Amniotic epithelial cell (primary cell): ENCODE measurements around the gene UBTD2.
"Not testable (repeated sequence)": the region's sequence is repeated elsewhere in the genome, so short reads cannot be mapped to it uniquely, and the experiment has no call there.

ENCODE experiments used
- DNase-seq: peaks from one replicate; pipeline ENCODE4 v3.0.0-alpha.2; 2010; ENCODE audit warnings: low read depth

UBTD2 gene

GRCh38 chr5:172293054-172293744 lies 9.6 kb upstream of the UBTD2 start:
- DNase-seq, result peak; percentile 66

DNA sequence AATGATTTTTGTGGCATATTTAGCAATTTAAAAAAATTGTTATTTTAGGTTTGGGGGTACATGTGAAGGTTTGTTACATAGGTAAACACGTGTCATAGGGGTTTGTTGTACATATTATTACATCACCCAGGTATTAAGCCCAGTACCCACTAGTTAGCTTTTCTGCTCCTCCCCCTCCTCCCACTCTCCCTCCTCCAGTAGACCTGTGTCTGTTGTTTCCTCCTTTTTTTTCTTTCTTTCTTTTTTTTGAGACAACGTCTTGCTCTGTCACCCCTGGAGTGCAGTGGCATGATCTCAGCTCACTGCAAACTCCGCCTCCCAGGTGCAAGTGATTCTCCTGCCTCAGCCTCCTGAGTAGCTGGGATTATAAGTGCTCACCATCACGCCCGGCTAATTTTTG lies 8.3 kb upstream of the UBTD2 start:
- not testable (repeated sequence) for DNase-seq

DNA sequence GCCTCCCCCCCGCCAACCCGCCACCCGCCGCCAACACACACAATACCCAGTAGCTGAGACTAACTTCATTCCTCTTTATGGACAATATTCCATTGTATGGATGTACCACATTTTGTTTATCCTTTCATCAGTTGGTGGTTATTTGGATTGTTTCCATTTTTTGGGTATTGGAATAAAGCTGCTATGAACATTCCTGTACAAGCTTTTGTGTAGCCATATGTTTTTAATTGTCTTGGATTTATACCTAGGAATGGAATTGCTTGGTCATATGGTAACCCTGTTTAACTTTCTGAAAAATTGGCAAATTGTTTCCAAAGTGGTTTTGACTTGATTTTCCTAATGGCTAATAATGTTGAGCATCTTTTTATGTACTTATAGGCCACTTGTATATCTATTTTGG lies 4.9 kb upstream of the UBTD2 start:
- no peak for DNase-seq

DNA sequence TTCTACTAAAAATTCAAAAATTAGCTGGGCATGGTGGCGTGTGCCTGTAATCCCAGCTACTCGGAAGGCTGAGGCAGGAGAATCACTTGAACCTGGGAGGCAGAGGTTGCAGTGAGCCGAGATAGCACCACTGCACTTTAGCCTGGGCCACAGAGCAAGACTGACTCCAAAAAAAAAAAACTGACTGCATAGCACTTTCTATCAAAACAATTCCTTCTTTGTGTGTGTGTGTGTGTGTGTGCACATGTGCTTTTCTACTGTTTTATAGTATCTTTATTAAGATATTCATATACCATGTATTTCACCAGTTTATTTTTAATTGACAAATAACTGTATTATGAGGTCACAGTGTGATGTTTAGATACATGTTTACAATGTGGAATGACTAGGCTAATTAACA lies 3.6 kb upstream of the UBTD2 start:
- not testable (repeated sequence) for DNase-seq

DNA sequence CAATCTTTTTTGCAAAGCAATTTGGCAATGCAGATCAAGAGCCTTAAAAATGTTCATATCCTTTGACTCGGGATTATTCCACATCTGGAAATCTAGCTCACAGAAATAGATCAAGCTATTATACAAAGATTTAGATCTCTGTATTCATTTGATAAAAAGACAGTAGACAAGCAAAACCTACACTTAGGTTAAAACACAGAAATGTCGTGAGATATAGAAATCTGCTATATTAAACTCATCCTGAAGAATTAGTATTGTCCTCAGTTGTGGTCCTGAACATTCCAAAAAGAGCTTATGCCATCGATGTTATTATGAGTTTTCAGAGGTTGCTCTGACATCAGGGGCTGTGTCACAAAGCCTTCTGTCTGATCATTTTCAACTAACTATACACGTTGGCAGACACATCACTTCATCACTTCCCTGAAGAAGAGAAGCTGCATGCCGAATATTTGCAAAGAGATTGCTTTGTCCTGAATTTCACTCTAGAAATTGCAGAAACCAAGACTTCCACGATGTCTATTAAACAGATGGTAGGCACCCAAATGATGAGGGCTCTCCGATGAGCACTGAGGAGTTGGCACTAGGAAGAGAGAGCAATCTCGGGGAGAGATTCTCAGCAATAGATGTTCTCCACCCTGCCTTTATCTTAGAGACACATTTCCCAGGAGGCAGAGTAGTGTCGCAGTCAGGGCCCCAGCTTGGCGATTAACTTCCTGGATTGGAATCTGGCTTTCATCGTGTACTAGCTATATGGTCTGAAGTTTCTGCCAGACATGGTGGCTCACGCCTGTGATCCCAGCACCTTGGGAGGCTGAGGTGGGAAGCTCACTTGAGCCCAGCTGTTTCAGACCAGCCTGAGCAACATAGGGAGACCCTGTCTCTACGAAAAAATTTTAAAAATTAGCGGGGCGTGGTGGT lies 1.9 kb upstream of the UBTD2 start:
- no peak for DNase-seq

DNA sequence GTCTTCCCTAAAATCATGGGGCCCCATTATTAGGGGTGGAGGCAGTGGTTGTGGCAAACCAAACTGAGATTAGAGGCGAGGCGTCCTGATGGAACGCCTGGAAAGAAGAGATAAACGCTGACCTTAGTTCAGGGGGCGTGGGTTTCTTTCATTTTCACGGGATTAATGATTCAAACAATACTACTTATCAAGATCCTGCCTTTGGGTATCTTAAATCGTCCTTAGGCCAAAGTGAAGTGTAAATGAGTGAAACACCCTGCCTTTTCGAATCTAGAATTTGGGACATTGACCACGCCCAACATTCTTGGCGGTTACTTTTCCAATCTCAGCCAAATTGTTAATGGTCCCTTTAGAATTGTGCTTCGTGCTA lies 1.0 kb upstream of the UBTD2 start:
- DNase-seq, result peak; percentile 23

DNA sequence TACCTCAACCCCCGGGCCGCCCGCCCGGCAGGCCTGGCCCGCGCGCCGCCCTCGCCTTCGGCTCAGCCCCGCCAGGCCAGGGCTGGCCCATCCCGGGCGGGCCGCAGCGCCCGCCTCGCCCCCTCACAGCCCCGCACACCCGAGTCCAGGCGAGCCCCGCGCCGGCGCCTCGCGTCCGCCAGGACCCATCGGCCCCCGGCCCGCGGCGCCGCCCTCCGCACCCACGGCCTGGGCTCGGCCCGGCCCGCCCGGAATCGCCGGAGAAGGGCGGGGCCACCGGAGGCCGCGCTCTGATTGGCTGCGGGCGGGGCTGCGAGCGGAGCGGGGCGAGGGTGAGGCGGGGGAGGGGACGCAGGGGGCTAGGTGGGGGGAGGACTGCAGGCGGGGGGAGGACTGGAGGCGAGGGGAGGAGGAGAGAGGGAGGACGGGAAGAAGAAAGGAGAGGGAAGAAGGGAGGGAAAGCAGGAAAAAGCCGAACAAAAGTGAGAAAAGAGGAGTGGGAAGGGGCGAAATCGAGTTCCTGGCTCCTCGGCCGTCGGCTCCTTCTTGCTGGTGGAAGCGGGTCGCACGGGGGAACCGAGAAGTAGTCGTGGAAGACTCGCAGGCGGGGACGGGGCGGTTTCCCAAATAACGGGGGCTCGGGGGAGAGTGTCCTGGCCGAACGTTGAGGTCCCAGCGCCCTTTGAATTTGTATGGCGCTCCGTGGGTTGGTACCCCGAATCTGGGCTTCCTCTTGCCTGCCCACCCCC lies 472 bp upstream of the UBTD2 start:
- peak; percentile 71 for DNase-seq

- DNase-seq, result no peak
These were observed 1.1 kb downstream of the UBTD2 start for GRCh38 chr5:172282272-172283019.

DNA sequence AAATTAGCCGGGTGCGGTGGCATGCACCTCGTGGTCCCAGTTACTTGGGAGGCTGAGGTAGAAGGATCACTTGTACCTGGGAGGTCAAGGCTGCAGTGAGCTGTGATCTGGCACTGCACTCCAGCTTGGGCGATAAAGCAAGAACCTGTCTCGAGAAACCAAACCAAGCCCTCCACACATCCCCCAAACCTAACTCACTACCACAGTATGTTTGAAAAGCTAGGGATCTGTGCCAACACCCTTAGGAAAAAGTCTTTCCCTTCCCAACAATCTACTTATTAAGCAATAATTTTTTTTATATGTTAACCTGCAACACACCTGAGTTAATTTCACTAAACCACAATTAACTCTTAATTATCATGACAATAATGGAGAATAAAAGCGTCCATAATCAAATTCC lies 2.2 kb downstream of the UBTD2 start:
- DNase-seq, result no peak

DNA sequence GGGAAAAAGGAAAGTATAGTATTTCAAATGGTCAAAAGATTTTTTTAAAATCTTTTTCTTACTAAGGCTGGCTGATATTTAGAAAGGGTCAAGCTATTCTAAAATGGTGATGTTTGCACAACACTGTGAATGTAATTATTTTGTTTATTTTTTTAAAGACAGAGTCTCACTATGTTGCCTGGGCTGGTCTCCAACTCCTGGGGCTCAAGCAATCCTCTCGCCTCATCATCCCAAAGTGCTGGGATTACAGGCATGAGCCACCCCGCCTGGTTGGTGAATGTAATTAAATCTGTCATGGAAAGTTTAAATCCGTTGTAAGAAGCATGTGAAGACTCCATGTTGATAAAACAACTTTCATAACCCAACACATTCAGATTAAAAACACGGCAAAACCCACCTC lies 2.6 kb downstream of the UBTD2 start:
- no peak for DNase-seq

DNA sequence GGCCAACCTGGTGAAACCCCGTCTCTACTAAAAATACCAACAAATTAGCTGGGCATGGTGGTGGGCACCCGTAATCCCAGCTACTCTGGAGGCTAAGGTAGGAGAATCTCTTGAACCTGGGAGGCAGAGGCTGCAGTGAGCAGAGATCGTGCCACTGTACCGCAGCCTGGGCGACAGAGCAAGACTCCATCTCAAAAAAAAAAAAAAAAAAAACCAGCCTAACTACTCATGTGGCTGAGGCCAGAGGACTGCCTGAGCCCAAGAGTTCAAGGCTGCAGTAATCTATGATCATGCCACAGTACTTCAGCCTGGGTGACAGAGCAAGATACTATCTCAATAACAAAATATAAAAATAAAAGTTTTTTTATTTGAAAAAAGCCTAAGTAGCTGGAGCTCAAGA lies 3.2 kb downstream of the UBTD2 start:
- no peak for DNase-seq

- DNase-seq, result no peak
These were observed 5.2 kb downstream of the UBTD2 start for GRCh38 chr5:172278356-172278755.

GRCh38 chr5:172276214-172276613 lies 7.3 kb downstream of the UBTD2 start:
- peak; percentile 77 for DNase-seq

- DNase-seq, result peak; percentile 71
These were observed 8.4 kb downstream of the UBTD2 start for GRCh38 chr5:172274951-172275753.

DNA sequence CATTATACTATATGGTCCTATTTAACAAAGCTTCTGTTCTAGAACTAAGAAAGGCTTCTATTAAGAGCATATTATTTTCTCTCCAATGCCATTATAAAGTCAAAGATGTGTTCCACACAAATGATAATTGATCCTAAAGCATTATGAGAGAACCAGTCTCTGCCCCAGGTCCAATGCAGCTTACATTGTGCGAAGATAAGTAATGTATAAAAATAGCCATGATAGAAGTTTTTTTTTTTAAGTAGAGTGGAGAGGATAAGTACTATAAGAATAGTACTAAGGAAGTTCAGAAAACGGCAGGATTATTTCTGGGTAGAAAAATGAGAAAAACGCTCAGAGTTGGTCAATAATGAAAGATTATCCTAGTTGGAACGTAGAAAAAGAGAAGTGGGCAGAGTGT lies 15.6 kb downstream of the UBTD2 start:
- no peak for DNase-seq

- no peak for DNase-seq
These were observed 16.9 kb downstream of the UBTD2 start for GRCh38 chr5:172266676-172267092.

DNA sequence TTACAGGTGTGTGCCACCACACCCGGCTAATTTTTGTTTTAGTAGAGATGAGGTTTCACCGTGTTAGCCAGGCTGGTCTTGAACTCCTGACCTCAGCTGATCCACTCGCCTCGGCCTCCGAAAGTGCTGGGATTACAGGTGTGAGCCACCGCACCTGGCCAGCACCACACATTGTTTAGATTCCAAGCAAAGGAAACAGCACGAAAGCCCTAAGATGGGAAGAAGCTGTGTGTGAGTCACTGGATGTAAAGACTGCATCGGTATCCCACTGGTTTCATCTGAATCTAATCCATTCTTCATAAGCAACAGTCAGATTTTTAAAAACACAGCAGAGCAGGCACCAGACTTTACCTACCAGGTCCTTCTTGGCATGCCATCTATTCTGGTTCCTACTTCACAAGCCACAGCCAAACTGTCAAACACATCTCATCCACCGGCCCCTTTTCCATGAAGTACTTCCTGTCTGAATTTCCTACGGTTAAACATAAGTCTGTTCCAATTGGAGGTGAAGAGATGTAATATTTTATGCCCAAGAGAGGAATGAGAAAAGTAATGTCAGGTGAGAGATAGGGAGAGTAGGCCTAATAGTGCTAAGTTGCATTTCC lies 17.4 kb downstream of the UBTD2 start:
- no peak for DNase-seq

DNA sequence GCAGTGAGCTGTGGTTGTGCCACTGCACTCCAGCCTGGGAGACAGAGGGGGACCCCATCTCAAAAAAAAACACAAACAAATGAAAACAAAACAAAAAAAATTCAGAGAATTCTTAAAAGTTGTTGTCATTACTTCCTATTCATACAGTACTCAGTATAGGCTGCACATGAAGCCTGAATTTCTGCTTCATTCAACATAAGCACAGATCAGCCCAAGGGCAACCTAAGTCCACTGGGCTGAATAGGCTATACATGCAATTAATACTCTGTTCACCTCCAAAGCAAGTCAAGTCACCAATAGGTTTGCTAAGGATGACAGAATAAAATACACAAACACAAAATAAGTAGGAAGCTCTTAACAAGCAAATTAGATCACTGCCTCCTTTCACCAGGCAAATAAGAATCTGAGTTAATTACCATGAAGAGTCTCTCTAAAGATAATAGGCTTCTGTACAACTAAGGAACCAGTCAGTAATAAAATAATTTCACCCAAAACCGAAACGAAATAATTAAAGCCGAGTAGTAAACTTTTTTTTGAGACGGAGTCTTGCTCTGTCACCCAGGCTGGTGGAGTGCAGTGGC lies 18.7 kb downstream of the UBTD2 start:
- no peak for DNase-seq

DNA sequence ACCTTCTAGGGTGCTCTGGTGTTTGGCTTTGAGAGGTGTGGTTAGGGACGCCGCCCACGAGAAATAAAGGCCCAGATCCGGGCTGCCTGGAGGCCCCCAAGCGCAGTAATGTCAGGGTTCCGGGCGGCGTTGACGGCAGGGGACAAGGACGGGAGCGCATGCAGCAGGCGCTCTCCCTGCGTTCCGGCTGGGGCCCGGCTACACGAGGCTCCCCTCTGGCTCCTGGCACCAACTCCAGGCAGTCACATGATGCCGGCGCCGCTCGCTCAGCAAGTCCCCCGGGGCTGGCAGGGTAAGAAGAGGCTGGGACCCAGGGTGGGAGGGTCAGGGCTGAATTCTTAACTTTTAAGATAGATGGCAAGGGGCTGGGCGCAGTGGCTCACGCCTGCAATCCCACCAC lies 28.1 kb downstream of the UBTD2 start:
- no peak for DNase-seq

- no peak for DNase-seq
These were observed 31.1 kb downstream of the UBTD2 start for GRCh38 chr5:172252501-172252900.
